ENCODE results near the gene KCNQ1OT1. TPM values are rescaled to one million over a fixed set of nuclear protein-coding genes. Genes with fewer than 3 reads are reported as not detected.
A peak's percentile ranks its signal among the peaks of the same experiment; 100 is the strongest.

KCNQ1OT1 gene
- total RNA-seq (2014; rRNA removed; shearing (Covaris generic)): 0.18 and 0.27 TPM in 2 replicates
- polyA plus RNA-seq (2015; cell fraction: cytosol; rRNA removed): 0.01 TPM in 2 replicates
- 0.25 and 0.34 TPM in 2 replicates for polyA plus RNA-seq (2015; cell fraction: nucleus; rRNA removed)

GRCh38 chr11:2699531-2700414 lies at the start of gene KCNQ1OT1:
Gene KCNQ1OT1, minus strand, starts transcription at chr11:2699994.
- peak; percentile 95 for DNase-seq (ENCODE audit: low read depth)

- DNase-seq (ENCODE audit: low read depth): no peak
Measured at GRCh38 chr11:2748814-2749554, 49.2 kb upstream of the KCNQ1OT1 start.

GRCh38 chr11:2748061-2748813 lies 48.4 kb upstream of the KCNQ1OT1 start:
- DNase-seq (ENCODE audit: low read depth): no peak

- no peak for DNase-seq (ENCODE audit: low read depth)
Measured at GRCh38 chr11:2747248-2748027, 47.6 kb upstream of the KCNQ1OT1 start.

GRCh38 chr11:2746401-2747247 lies 46.8 kb upstream of the KCNQ1OT1 start:
- no peak for DNase-seq (ENCODE audit: low read depth)

- no peak for DNase-seq (ENCODE audit: low read depth)
Measured at GRCh38 chr11:2745511-2745910, 45.7 kb upstream of the KCNQ1OT1 start.

GRCh38 chr11:2744166-2744565 lies 44.4 kb upstream of the KCNQ1OT1 start:
- DNase-seq (ENCODE audit: low read depth): no peak

GRCh38 chr11:2743427-2744110 lies 43.8 kb upstream of the KCNQ1OT1 start:
- DNase-seq (ENCODE audit: low read depth): no peak

GRCh38 chr11:2742611-2743426 lies 43.0 kb upstream of the KCNQ1OT1 start:
- DNase-seq (ENCODE audit: low read depth): no peak

- DNase-seq (ENCODE audit: low read depth): no peak
Measured at GRCh38 chr11:2742201-2742600, 42.4 kb upstream of the KCNQ1OT1 start.

- DNase-seq (ENCODE audit: low read depth): peak; percentile 64
Measured at GRCh38 chr11:2741377-2742131, 41.8 kb upstream of the KCNQ1OT1 start.

- no peak for DNase-seq (ENCODE audit: low read depth)
Measured at GRCh38 chr11:2741006-2741376, 41.2 kb upstream of the KCNQ1OT1 start.

GRCh38 chr11:2740275-2740940 lies 40.6 kb upstream of the KCNQ1OT1 start:
- DNase-seq (ENCODE audit: low read depth): no peak

GRCh38 chr11:2739531-2740274 lies 39.9 kb upstream of the KCNQ1OT1 start:
- DNase-seq (ENCODE audit: low read depth): no peak

GRCh38 chr11:2738551-2739431 lies 39.0 kb upstream of the KCNQ1OT1 start:
- no peak for DNase-seq (ENCODE audit: low read depth)
